HepG2 (cell line): ENCODE measurements around the gene CPPED1. TPM values are rescaled to one million over a fixed set of nuclear protein-coding genes. Genes with fewer than 3 reads are reported as not detected.
A peak's percentile ranks its signal among the peaks of the same experiment; 100 is the strongest.

Experiments used
- ELF3 ChIP-seq: IDR thresholded peaks from 2 replicates; pipeline ENCODE4 v1.6.1; 2016; ENCODE audit warnings: missing genetic modification reagents, missing compliant biosample characterization
- PAF1 ChIP-seq: IDR thresholded peaks from 2 replicates; pipeline ENCODE4 v1.6.1; 2016; ENCODE audit warnings: missing genetic modification reagents, missing compliant biosample characterization
- PLRG1 ChIP-seq: fragments of 450-650 bp; conservative IDR thresholded peaks from 2 replicates; pipeline ENCODE4 v1.6.1; 2016
- POLR2AphosphoS2 ChIP-seq: IDR thresholded peaks from 2 replicates; pipeline ENCODE4 v1.6.1; 2011; ENCODE audit warnings: low read depth, low read length, improper control_type of control experiment
- RORA ChIP-seq: sonication (generic); formaldehyde crosslinking; IDR thresholded peaks from 2 replicates; pipeline ENCODE4 v1.5.0; 2020; ENCODE audit warnings: mild to moderate bottlenecking, missing genetic modification reagents, moderate library complexity
- TEAD3 ChIP-seq: optimal IDR thresholded peaks from 2 replicates; pipeline ENCODE3; 2016; ENCODE audit warnings: borderline replicate concordance
- ZMYM3 ChIP-seq: sonication (generic); formaldehyde crosslinking; IDR thresholded peaks from 2 replicates; pipeline ENCODE4 v1.5.1; 2020; ENCODE audit warnings: mild to moderate bottlenecking, missing genetic modification reagents
- ZNF235 ChIP-seq: sonication (generic); formaldehyde crosslinking; IDR thresholded peaks from 2 replicates; pipeline ENCODE4 v1.8.1; 2023; ENCODE audit warnings: mild to moderate bottlenecking, missing genetic modification reagents, borderline replicate concordance
- ZNF382 ChIP-seq: sonication (generic); formaldehyde crosslinking; IDR thresholded peaks from 2 replicates; pipeline ENCODE4 v1.5.0; 2020; ENCODE audit warnings: missing genetic modification reagents, mild to moderate bottlenecking, borderline replicate concordance
- ZNF775 ChIP-seq: sonication (generic); formaldehyde crosslinking; IDR thresholded peaks from 2 replicates; pipeline ENCODE4 v1.4.0; 2020; ENCODE audit warnings: missing genetic modification reagents, mild to moderate bottlenecking, moderate library complexity, borderline replicate concordance
- ZNF788 ChIP-seq: sonication (generic); formaldehyde crosslinking; IDR thresholded peaks from 2 replicates; pipeline ENCODE4 v1.5.0; 2020; ENCODE audit warnings: mild to moderate bottlenecking, missing genetic modification reagents, borderline replicate concordance
- ZNF879 ChIP-seq: sonication (generic); formaldehyde crosslinking; IDR thresholded peaks from 2 replicates; pipeline ENCODE4 v1.8.1; 2023; ENCODE audit warnings: missing genetic modification reagents
- ZSCAN21 ChIP-seq: sonication (generic); formaldehyde crosslinking; IDR thresholded peaks from 2 replicates; pipeline ENCODE4 v1.8.0; 2022; ENCODE audit warnings: mild to moderate bottlenecking, missing genetic modification reagents, moderate library complexity, borderline replicate concordance
- polyA plus RNA-seq, 8 experiments: library from polyadenylated mRNA; depleted of rRNA in 3 of 8; stranded (reverse) in 7 of 8; unstranded in 1 of 8; fragments of >200 nt; fragmentation: Illumina TruSeq in 4 of 8; extraction: Trizol in 4 of 8; gene quantifications; 2 replicates each; pipeline versions ENCODE4 v1.2.1 to v1.2.3, GENCODE V29; 2011 to 2016; ENCODE audit warnings: low read depth in 4 of 8, missing spikeins in 1 of 8, mixed read lengths in 1 of 8; ENCODE audit not compliant: insufficient read depth in 1 of 8
- total RNA-seq, 5 experiments: library from RNA; depleted of rRNA; stranded (reverse); fragments of >200 nt; fragmentation: Illumina TruSeq; extraction: Trizol; gene quantifications; 2 replicates each; pipeline ENCODE4 v1.2.3, GENCODE V29; 2016; ENCODE audit warnings: low read depth in 1 of 5
- TF ChIP-seq, protein P1 (sequence below): sonication (generic); formaldehyde crosslinking; IDR thresholded peaks from 2 replicates; pipeline ENCODE4 v1.4.0; 2020; ENCODE audit warnings: missing genetic modification reagents
- TF ChIP-seq, protein P2 (sequence below): sonication (generic); formaldehyde crosslinking; IDR thresholded peaks from 2 replicates; pipeline ENCODE4 v1.4.0; 2020; ENCODE audit warnings: mild to moderate bottlenecking, missing genetic modification reagents
- TF ChIP-seq, protein P3 (sequence below): sonication (generic); formaldehyde crosslinking; IDR thresholded peaks from 2 replicates; pipeline ENCODE4 v1.9.0; 2021; ENCODE audit warnings: missing genetic modification reagents, borderline replicate concordance
- TF ChIP-seq, protein P4 (sequence below): sonication (generic); formaldehyde crosslinking; IDR thresholded peaks from 2 replicates; pipeline ENCODE4 v1.8.1; 2023; ENCODE audit warnings: mild to moderate bottlenecking, missing genetic modification reagents
- TF ChIP-seq, protein P5 (sequence below): sonication (generic); formaldehyde crosslinking; IDR thresholded peaks from 2 replicates; pipeline ENCODE4 v1.5.1; 2020; ENCODE audit warnings: missing genetic modification reagents, mild to moderate bottlenecking, borderline replicate concordance
- TF ChIP-seq, protein P6 (sequence below): sonication (generic); formaldehyde crosslinking; IDR thresholded peaks from 2 replicates; pipeline ENCODE4 v1.4.0; 2020; ENCODE audit warnings: missing genetic modification reagents

Gene CPPED1
- total and polyA plus RNA-seq, 2 of the 13 experiments (the other 11 are each of a cell fraction or from before 2014, with no cell fraction given) = 66.6 to 71.3 TPM

DNA sequence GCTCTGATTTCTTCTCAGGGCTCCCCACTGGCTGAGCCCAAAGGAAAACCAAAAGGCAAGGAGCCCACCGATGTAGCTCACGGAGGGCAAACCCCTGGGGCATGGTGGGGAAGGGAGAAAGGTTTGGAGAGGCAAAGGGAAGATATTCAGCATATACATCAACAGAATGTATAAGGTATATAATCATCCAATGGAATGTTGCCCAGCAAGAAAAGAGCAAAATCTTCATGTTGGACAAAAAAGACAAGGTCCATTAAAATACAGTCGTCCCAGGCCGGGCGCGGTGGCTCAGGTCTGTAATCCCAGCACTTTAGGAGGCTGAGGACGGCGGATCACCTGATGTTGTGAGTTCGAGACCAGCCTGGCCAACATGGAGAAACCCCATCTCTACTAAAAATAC is 1.6 kb downstream of the CPPED1 start (continued):
- TF ChIP-seq, protein P1, sequence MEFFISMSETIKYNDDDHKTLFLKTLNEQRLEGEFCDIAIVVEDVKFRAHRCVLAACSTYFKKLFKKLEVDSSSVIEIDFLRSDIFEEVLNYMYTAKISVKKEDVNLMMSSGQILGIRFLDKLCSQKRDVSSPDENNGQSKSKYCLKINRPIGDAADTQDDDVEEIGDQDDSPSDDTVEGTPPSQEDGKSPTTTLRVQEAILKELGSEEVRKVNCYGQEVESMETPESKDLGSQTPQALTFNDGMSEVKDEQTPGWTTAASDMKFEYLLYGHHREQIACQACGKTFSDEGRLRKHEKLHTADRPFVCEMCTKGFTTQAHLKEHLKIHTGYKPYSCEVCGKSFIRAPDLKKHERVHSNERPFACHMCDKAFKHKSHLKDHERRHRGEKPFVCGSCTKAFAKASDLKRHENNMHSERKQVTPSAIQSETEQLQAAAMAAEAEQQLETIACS (CRISPR knock-in tag) = no peak
- TF ChIP-seq ZNF382 (CRISPR knock-in tag) = no peak
- TF ChIP-seq ZSCAN21 = no peak
- TF ChIP-seq PLRG1 = no peak
- no peak for TF ChIP-seq ZNF235
- no peak for TF ChIP-seq RORA (CRISPR knock-in tag)
- no peak for TF ChIP-seq ELF3 (CRISPR knock-in tag)
- TF ChIP-seq PAF1 = no peak
- TF ChIP-seq, protein P2, sequence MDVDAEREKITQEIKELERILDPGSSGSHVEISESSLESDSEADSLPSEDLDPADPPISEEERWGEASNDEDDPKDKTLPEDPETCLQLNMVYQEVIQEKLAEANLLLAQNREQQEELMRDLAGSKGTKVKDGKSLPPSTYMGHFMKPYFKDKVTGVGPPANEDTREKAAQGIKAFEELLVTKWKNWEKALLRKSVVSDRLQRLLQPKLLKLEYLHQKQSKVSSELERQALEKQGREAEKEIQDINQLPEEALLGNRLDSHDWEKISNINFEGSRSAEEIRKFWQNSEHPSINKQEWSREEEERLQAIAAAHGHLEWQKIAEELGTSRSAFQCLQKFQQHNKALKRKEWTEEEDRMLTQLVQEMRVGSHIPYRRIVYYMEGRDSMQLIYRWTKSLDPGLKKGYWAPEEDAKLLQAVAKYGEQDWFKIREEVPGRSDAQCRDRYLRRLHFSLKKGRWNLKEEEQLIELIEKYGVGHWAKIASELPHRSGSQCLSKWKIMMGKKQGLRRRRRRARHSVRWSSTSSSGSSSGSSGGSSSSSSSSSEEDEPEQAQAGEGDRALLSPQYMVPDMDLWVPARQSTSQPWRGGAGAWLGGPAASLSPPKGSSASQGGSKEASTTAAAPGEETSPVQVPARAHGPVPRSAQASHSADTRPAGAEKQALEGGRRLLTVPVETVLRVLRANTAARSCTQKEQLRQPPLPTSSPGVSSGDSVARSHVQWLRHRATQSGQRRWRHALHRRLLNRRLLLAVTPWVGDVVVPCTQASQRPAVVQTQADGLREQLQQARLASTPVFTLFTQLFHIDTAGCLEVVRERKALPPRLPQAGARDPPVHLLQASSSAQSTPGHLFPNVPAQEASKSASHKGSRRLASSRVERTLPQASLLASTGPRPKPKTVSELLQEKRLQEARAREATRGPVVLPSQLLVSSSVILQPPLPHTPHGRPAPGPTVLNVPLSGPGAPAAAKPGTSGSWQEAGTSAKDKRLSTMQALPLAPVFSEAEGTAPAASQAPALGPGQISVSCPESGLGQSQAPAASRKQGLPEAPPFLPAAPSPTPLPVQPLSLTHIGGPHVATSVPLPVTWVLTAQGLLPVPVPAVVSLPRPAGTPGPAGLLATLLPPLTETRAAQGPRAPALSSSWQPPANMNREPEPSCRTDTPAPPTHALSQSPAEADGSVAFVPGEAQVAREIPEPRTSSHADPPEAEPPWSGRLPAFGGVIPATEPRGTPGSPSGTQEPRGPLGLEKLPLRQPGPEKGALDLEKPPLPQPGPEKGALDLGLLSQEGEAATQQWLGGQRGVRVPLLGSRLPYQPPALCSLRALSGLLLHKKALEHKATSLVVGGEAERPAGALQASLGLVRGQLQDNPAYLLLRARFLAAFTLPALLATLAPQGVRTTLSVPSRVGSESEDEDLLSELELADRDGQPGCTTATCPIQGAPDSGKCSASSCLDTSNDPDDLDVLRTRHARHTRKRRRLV (CRISPR knock-in tag) = 0 out of 2 replicates have a peak, but pooled peaks have one; percentile 33
- TF ChIP-seq POLR2AphosphoS2 = no peak
- TF ChIP-seq TEAD3 = no peak
- TF ChIP-seq ZNF775 (CRISPR knock-in tag) = no peak
- no peak for TF ChIP-seq ZNF879
- TF ChIP-seq, protein P3, sequence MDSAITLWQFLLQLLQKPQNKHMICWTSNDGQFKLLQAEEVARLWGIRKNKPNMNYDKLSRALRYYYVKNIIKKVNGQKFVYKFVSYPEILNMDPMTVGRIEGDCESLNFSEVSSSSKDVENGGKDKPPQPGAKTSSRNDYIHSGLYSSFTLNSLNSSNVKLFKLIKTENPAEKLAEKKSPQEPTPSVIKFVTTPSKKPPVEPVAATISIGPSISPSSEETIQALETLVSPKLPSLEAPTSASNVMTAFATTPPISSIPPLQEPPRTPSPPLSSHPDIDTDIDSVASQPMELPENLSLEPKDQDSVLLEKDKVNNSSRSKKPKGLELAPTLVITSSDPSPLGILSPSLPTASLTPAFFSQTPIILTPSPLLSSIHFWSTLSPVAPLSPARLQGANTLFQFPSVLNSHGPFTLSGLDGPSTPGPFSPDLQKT (CRISPR knock-in tag) = no peak
- TF ChIP-seq, protein P4, sequence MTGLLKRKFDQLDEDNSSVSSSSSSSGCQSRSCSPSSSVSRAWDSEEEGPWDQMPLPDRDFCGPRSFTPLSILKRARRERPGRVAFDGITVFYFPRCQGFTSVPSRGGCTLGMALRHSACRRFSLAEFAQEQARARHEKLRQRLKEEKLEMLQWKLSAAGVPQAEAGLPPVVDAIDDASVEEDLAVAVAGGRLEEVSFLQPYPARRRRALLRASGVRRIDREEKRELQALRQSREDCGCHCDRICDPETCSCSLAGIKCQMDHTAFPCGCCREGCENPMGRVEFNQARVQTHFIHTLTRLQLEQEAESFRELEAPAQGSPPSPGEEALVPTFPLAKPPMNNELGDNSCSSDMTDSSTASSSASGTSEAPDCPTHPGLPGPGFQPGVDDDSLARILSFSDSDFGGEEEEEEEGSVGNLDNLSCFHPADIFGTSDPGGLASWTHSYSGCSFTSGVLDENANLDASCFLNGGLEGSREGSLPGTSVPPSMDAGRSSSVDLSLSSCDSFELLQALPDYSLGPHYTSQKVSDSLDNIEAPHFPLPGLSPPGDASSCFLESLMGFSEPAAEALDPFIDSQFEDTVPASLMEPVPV (CRISPR knock-in tag) = no peak
- TF ChIP-seq, protein P5, sequence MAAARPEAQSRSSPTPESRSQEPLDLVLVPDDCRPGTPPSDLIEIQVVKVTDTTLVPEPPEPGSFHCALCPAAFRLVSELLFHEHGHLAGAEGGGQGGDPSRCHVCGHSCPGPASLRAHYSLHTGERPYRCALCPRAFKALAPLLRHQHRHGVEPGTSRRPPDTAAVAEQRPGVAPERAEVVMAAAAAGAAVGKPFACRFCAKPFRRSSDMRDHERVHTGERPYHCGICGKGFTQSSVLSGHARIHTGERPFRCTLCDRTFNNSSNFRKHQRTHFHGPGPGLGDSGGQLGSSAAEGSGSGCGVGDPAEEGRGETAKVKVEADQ (CRISPR knock-in tag) = no peak
- TF ChIP-seq ZNF788 (CRISPR knock-in tag) = peak; percentile 40; the same call in 1 of the 2 replicates
- TF ChIP-seq, protein P6, sequence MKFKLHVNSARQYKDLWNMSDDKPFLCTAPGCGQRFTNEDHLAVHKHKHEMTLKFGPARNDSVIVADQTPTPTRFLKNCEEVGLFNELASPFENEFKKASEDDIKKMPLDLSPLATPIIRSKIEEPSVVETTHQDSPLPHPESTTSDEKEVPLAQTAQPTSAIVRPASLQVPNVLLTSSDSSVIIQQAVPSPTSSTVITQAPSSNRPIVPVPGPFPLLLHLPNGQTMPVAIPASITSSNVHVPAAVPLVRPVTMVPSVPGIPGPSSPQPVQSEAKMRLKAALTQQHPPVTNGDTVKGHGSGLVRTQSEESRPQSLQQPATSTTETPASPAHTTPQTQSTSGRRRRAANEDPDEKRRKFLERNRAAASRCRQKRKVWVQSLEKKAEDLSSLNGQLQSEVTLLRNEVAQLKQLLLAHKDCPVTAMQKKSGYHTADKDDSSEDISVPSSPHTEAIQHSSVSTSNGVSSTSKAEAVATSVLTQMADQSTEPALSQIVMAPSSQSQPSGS (CRISPR knock-in tag) = no peak
- no peak for TF ChIP-seq ZMYM3 (CRISPR knock-in tag)
